Measurements from ENCODE around the gene PCDH10. TPM values are rescaled to one million over a fixed set of nuclear protein-coding genes. Genes with fewer than 3 reads are reported as not detected.

Gene PCDH10
- total RNA-seq, 4 donors from 2014 or later = under 0.01 TPM; not detected in 3

DNA sequence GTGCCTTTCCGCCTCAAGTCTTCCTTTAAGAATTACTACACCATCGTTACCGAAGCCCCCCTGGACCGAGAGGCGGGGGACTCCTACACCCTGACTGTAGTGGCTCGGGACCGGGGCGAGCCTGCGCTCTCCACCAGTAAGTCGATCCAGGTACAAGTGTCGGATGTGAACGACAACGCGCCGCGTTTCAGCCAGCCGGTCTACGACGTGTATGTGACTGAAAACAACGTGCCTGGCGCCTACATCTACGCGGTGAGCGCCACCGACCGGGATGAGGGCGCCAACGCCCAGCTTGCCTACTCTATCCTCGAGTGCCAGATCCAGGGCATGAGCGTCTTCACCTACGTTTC, 2.2 kb downstream of the PCDH10 start:
- no peak for TF ChIP-seq CTCF (IDR thresholded peaks at IDR 0.05; ENCODE audit: low read depth)

DNA sequence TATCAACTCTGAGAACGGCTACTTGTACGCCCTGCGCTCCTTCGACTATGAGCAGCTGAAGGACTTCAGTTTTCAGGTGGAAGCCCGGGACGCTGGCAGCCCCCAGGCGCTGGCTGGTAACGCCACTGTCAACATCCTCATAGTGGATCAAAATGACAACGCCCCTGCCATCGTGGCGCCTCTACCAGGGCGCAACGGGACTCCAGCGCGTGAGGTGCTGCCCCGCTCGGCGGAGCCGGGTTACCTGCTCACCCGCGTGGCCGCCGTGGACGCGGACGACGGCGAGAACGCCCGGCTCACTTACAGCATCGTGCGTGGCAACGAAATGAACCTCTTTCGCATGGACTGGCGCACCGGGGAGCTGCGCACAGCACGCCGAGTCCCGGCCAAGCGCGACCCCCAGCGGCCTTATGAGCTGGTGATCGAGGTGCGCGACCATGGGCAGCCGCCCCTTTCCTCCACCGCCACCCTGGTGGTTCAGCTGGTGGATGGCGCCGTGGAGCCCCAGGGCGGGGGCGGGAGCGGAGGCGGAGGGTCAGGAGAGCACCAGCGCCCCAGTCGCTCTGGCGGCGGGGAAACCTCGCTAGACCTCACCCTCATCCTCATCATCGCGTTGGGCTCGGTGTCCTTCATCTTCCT, 2.7 kb downstream of the PCDH10 start:
- TF ChIP-seq CTCF (IDR thresholded peaks at IDR 0.05; ENCODE audit: low read depth) = no peak

GRCh38 chr4:133152330-133152821, 3.3 kb downstream of the PCDH10 start:
- TF ChIP-seq CTCF (IDR thresholded peaks at IDR 0.05; ENCODE audit: low read depth) = no peak

DNA sequence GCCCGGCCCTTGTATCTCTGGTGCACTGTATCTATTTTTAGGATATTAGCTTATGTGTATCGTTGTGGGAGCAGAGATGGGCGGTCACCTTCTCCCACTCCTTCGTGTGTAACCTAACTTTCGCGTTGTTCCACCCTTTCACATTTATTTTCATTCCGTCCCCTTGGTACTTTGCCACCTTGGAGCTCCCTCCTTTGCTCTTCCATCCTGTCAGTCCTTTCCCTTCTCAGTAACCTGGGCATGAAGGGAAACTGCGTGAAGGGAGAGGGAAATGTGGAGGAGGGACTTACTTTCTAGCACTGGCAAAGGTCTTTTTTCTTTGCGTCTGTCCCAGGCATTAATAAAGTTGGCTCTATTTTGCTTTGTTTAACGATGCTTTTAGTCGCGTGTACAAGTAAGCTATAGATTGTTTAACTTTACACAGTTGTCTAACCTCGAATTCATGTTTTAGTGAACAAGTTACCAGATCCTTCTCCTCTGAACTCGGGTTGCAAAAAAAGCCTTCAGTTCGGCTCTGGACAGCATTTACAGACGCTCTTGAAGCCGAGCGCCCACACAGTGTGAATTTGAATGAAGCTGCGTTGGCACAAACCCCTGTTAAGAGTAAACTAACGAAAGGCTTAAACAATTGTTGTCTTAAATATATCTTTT, 3.9 kb downstream of the PCDH10 start:
- TF ChIP-seq CTCF (IDR thresholded peaks at IDR 0.05; ENCODE audit: low read depth) = no peak

DNA sequence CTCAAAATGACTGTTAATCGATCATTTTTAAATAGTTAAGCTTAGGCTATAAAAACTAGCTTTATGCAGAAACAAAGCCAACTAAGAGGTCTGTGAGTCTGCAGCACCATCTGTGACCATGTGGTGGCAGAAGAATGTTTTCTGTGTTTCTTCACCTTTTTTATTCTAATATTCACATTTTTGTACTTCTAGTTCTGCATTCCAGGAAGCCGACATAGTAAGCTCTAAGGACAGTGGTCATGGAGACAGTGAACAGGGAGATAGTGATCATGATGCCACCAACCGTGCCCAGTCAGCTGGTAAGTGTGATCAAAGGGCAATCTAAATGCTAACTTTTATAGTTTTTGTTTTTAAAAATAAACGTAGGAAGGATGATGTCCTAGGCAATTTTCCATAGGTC, 5.6 kb downstream of the PCDH10 start:
- no peak for TF ChIP-seq CTCF (IDR thresholded peaks at IDR 0.05; ENCODE audit: low read depth)

DNA sequence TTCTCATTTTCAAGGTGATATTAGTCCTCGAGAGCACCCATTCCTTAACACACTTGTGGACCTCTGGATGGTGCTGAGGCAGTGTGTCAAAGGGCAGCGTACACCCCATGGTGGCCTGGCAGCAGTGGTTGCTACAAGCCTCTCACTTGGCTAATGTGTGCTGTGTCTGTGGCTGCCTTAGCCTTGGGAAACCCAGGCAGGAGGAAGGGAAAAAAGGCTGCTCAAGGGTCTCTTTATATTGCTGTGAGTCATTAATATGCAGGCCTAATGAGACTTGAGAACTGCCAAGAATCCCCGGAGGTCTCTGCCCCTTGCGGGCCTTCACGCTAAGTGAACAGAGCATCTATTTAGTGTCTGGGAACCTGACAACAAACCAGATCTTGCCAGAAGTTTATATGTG, 7.0 kb downstream of the PCDH10 start:
- TF ChIP-seq CTCF (IDR thresholded peaks at IDR 0.05; ENCODE audit: low read depth) = no peak

- TF ChIP-seq CTCF (IDR thresholded peaks at IDR 0.05; ENCODE audit: low read depth) = no peak
Measured at GRCh38 chr4:133156556-133156955, 7.5 kb downstream of the PCDH10 start.

Measured in subcutaneous adipose tissue (tissue), 4 donors.